DND-41 (cell line): ENCODE data around the gene VWF.

Experiments used
- CTCF ChIP-seq: IDR thresholded peaks from 2 replicates; pipeline ENCODE4 v1.5.1; 2012; ENCODE audit warnings: borderline replicate concordance, low read length, moderate library complexity, mild to moderate bottlenecking; ENCODE audit not compliant: poor library complexity, severe bottlenecking; ENCODE audit errors: extremely low read depth
- EZH2 ChIP-seq: IDR thresholded peaks from 3 replicates; pipeline ENCODE4 v1.6.1; 2012; ENCODE audit warnings: borderline replicate concordance, low read depth, mild to moderate bottlenecking, moderate library complexity, low read length, inconsistent platforms; ENCODE audit not compliant: severe bottlenecking

GRCh38 chr12:5976196-5976595, 148.3 kb downstream of the VWF start:
- no peak for TF ChIP-seq CTCF
- TF ChIP-seq EZH2: no peak
